CD4-positive, alpha-beta memory T cell (primary cell): ENCODE data around the gene NEU1. TPM values are rescaled to one million over a fixed set of nuclear protein-coding genes. Genes with fewer than 3 reads are reported as not detected.
"Not testable (repeated sequence)": the region's sequence is repeated elsewhere in the genome, so short reads cannot be mapped to it uniquely, and the experiment has no call there.

Experiments
- CTCF ChIA-PET: fragments of 350-600 bp; sonication (Branson Sonifier 250); formaldehyde crosslinking; loops from one replicate; lab custom pipeline; 2021; ENCODE audit warnings: inconsistent platforms; ENCODE audit not compliant: partially characterized antibody; lab: Charles Lee
- POLR2A ChIA-PET: fragments of 350-600 bp; sonication (Branson Sonifier 250); formaldehyde crosslinking; loops from one replicate; lab custom pipeline; 2021; ENCODE audit not compliant: partially characterized antibody; lab: Charles Lee
- DNase-seq, 5 donors: peaks; one replicate each; pipeline versions ENCODE4 v3.0.0 to v3.0.0-alpha.2; 2020 to 2022; ENCODE audit warnings: mixed read lengths in 1 of 5
- H3K27ac ChIP-seq: one replicate; pipeline ENCODE4 v1.7.0; 2013; ENCODE audit warnings: low read depth, low read length
- H3K27me3 ChIP-seq: 2 replicates; pipeline ENCODE4 v1.7.0; 2013; ENCODE audit warnings: mild to moderate bottlenecking, low read length, moderate library complexity; ENCODE audit not compliant: insufficient read depth
- H3K36me3 ChIP-seq: 2 replicates; pipeline ENCODE4 v1.7.0; 2013; ENCODE audit warnings: mild to moderate bottlenecking, low read length, moderate library complexity; ENCODE audit not compliant: insufficient read depth
- H3K4me1 ChIP-seq: 2 replicates; pipeline ENCODE4 v1.7.0; 2013; ENCODE audit warnings: mild to moderate bottlenecking, low read length, moderate library complexity; ENCODE audit not compliant: insufficient read depth
- H3K4me3 ChIP-seq, 2 donors: one replicate each; pipeline ENCODE4 v1.7.0; 2013; ENCODE audit warnings: low read length in 2 of 2, mild to moderate bottlenecking in 1 of 2
- H3K9me3 ChIP-seq, 2 donors: one replicate each; pipeline ENCODE4 v1.7.0; 2013; ENCODE audit warnings: low read length in 2 of 2, control low read depth in 1 of 2; ENCODE audit not compliant: control insufficient read depth in 1 of 2
- H3K27ac Mint-ChIP-seq, 7 donors: one replicate each; pipeline ENCODE4 v1.8.0; 2020 to 2021; ENCODE audit warnings: mixed read lengths in 7 of 7, mild to moderate bottlenecking in 6 of 7, inconsistent platforms in 3 of 7, moderate library complexity in 3 of 7
- H3K27me3 Mint-ChIP-seq, 2 donors: one replicate each; pipeline ENCODE4 v1.8.0; 2020 to 2021; ENCODE audit warnings: mixed read lengths in 2 of 2
- H3K36me3 Mint-ChIP-seq, 2 donors: one replicate each; pipeline ENCODE4 v1.8.0; 2020 to 2021; ENCODE audit warnings: mixed read lengths in 2 of 2, inconsistent platforms in 1 of 2, mild to moderate bottlenecking in 1 of 2
- H3K4me1 Mint-ChIP-seq, 4 donors: one replicate each; pipeline ENCODE4 v1.8.0; 2020 to 2021; ENCODE audit warnings: mixed read lengths in 4 of 4, mild to moderate bottlenecking in 1 of 4
- H3K4me3 Mint-ChIP-seq, 8 donors: one replicate each; pipeline ENCODE4 v1.8.0; 2020 to 2021; ENCODE audit warnings: mixed read lengths in 8 of 8, mild to moderate bottlenecking in 7 of 8, moderate library complexity in 6 of 8, inconsistent platforms in 3 of 8
- H3K9me3 Mint-ChIP-seq, 8 donors: one replicate each; pipeline ENCODE4 v1.8.0; 2020 to 2021; ENCODE audit warnings: mixed read lengths in 8 of 8, mild to moderate bottlenecking in 5 of 8, inconsistent platforms in 3 of 8, moderate library complexity in 1 of 8
- intact Hi-C: fragments of 100-400 bp; cut with micrococcal nuclease; formaldehyde crosslinking; loops from one replicate; pipeline ENCODE4 v1.15.1; 2023
- polyA plus RNA-seq, 2 donors: library from polyadenylated mRNA; unstranded; fragments of 300-500 nt; fragmentation: Illumina TruSeq; gene quantifications; one replicate each; pipeline ENCODE4 v1.2.3, GENCODE V29; 2021
- total RNA-seq, 2 experiments: library from RNA; stranded (reverse); gene quantifications; one replicate each; pipeline ENCODE4 v1.2.3, GENCODE V29; 2021

Gene NEU1
- total and polyA plus RNA-seq, 4 experiments from 2014 or later, result 19.6 to 23.4 (median 21.8) TPM

DNA sequence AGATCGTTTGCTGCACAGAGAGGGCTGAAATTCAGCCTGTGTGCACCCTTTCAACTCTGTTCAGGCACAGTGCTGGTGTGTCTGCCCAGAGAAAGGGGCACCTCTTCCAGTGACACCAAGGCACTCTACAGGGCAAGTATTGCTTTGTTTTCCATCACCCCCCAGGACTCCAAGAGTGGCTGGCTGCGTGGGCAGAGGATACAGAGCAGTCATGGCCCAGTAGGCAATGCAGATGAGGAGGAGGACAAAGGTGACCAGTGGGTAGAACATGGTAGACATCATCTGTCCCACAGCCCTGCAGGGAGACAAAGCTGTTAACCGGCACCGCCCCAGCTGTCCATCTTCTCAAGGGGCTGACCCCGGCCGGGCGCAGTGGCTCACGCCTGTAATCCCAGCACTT is 6.7 kb upstream of the NEU1 start:
- peaks cover 0 to 3% of the 10 kb centered on the region in 2 donors for H3K27me3 Mint-ChIP-seq
- no peak overlapping the region for H3K27ac Mint-ChIP-seq
- H3K9me3 ChIP-seq, result no peaks in the 10 kb centered on the region
- H3K4me3 Mint-ChIP-seq, result no peak overlapping the region
- H3K36me3 Mint-ChIP-seq, result no peaks in the 10 kb centered on the region
- H3K36me3 ChIP-seq, result no peaks in the 10 kb centered on the region
- no peak for DNase-seq
- H3K27ac ChIP-seq, result no peak overlapping the region
- H3K4me1 ChIP-seq, result no peaks in the 10 kb centered on the region
- CTCF ChIA-PET, result interaction anchor here (1.4 kb wide), 1 partner anchor 35 kb away, joined by 3 read pairs; no protein-coding TSS in a partner anchor
- peaks cover 0 to 2% (median 0%) of the 10 kb centered on the region in 8 donors for H3K9me3 Mint-ChIP-seq
- no peak overlapping the region for H3K4me3 ChIP-seq
- peaks cover 1 to 8% (median 4%) of the 10 kb centered on the region in 4 donors for H3K4me1 Mint-ChIP-seq
- intact Hi-C loops, result no loop called here
- POLR2A ChIA-PET, result no interaction called here
- H3K27me3 ChIP-seq, result no peaks in the 10 kb centered on the region

DNA sequence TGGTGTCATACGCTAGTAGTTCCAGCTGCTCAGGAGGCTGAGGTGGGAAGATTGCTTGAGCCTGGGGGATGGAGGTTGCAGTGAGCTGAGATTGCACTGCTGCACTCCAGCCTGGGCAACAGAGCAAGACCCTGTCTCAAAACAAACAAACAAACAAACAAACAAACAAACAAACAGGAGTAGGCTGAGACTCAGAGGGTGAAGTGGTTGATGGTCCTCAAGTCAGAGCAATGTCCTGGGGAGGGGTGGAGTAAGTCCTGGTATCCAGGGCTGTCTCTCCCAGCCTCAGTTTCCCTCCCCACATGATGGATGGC is 6.0 kb upstream of the NEU1 start:
- peak overlapping the region in 1 of 7 donors; percentile 70 for H3K27ac Mint-ChIP-seq
- H3K9me3 ChIP-seq, H3K9me3 Mint-ChIP-seq, H3K4me3 ChIP-seq, H3K4me1 Mint-ChIP-seq, intact Hi-C loops, POLR2A ChIA-PET, H3K4me1 ChIP-seq, H3K4me3 Mint-ChIP-seq, H3K27me3 ChIP-seq, DNase-seq, H3K27ac ChIP-seq, H3K36me3 ChIP-seq, H3K36me3 Mint-ChIP-seq, H3K27me3 Mint-ChIP-seq: not testable (repeated sequence)
- CTCF ChIA-PET, result interaction anchor here (1.4 kb wide), 1 partner anchor 34 kb away, joined by 3 read pairs; no protein-coding TSS in a partner anchor

DNA sequence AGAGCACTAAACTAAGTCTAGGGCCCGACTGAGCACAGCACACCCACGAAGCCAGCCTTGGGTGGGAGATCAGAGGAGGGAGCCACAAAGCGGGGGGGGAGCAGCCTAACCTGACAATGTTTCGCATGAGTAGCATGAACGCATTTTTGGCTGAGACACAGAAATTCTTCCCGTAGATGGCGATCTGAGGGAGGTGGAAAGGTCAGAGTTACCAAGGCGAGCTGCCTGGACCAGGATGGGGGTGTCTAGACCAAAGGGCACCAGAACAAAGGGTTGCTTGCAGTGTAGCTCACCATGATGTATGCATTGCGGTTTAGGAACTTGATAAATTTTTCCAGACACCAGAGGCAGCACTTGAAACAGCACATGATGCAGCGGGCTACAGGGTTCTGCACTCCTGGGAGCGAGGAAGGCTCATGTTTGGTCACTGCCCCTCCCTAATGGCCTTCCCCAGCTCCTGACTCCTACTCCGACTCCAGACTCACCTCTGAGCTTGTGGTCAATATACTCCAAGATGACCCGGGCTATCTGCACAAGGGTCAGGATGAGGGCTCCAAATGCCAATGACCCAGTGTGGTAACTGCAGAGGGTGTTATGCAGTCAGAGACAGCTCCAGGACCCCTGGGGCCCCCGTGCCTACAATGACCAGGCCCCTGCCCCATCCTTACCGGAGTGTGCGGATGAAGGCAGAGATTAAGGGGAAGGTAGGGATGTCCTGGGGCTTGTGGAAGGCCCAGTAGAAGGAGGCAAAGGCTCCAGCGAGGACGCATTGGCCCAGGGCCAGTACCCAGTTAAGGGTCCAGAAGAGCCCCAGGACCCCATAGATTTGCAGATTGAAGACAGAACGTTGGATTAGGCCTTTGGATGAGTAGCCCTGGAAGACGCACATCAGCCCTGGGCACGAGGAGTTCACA is 2.8 kb upstream of the NEU1 start:
- Histone ChIP-seq H3K27ac (no peak overlapping the region), H3K36me3 (no peaks in the 10 kb centered on the region), H3K9me3 (no peaks in the 10 kb centered on the region), H3K27me3 (no peaks in the 10 kb centered on the region), H3K4me3 (no peak overlapping the region), H3K4me1 (peaks cover 16% of the 10 kb centered on the region)
- POLR2A ChIA-PET, result interaction anchor here (3.4 kb wide), 1 partner anchor 213 kb away, joined by 24 read pairs; the partner anchor contains the start of gene BAG6
- Mint-ChIP-seq H3K27ac (no peak overlapping the region), H3K4me1 (peaks cover 14 to 33% (median 23%) of the 10 kb centered on the region in 4 donors), H3K36me3 (peaks cover 0 to 16% of the 10 kb centered on the region in 2 donors), H3K9me3 (peaks cover 0 to 2% (median 0%) of the 10 kb centered on the region in 8 donors), H3K27me3 (peaks cover 0 to 2% of the 10 kb centered on the region in 2 donors), H3K4me3 (peak overlapping the region in 1 of 8 donors; percentile 51)
- CTCF ChIA-PET, result interaction anchor here (1.6 kb wide), 1 partner anchor 24 kb away, joined by 6 read pairs; no protein-coding TSS in a partner anchor
- intact Hi-C loops, result no loop called here
- no peak for DNase-seq

DNA sequence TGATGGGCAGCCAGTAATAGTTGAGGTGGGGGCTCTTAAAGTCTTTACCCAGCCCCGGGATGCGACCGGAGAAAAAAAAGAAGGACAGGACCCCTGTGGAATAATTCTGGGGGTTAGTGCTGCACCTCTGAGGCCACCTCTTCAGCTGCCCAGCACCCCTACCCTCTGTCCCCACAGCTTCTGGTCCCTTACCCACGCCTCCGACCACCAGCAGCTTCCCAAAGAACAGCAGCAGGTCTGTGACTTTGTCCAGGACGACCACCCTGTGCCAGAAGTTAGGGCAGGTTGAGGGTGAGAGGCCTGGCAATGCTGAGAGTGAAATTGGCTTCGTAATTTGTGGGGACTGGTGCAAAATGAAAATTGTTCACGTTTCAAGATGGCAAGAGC is 2.2 kb upstream of the NEU1 start:
- Mint-ChIP-seq H3K4me3 (peak overlapping the region in 2 of 8 donors; percentile 33 to 87), H3K36me3 (peaks cover 4 to 22% of the 10 kb centered on the region in 2 donors), H3K9me3 (peaks cover 0 to 2% (median 0%) of the 10 kb centered on the region in 8 donors), H3K27me3 (peaks cover 0 to 2% of the 10 kb centered on the region in 2 donors), H3K27ac (no peak overlapping the region), H3K4me1 (peaks cover 14 to 33% (median 23%) of the 10 kb centered on the region in 4 donors)
- no peak overlapping the region for H3K27ac ChIP-seq
- ChIA-PET CTCF (interaction anchor here (1.6 to 2.7 kb wide), 2 partner anchors 25 to 34 kb away, joined by 6 to 23 read pairs; no protein-coding TSS in a partner anchor), POLR2A (interaction anchor here (1.4 to 3.4 kb wide), 3 partner anchors 174 to 212 kb away, joined by 4 to 24 read pairs (median 22); partner anchors contain the start of genes BAG6, CSNK2B and GPANK1)
- no peaks in the 10 kb centered on the region for H3K36me3 ChIP-seq
- no peak for DNase-seq
- H3K4me3 ChIP-seq, result no peak overlapping the region
- H3K27me3 ChIP-seq, result no peaks in the 10 kb centered on the region
- intact Hi-C loops, result loop anchor here (1.0 to 5.0 kb wide), 2 partner anchors 43 to 185 kb away; no protein-coding TSS in a partner anchor
- peaks cover 16% of the 10 kb centered on the region for H3K4me1 ChIP-seq
- H3K9me3 ChIP-seq, result no peaks in the 10 kb centered on the region

DNA sequence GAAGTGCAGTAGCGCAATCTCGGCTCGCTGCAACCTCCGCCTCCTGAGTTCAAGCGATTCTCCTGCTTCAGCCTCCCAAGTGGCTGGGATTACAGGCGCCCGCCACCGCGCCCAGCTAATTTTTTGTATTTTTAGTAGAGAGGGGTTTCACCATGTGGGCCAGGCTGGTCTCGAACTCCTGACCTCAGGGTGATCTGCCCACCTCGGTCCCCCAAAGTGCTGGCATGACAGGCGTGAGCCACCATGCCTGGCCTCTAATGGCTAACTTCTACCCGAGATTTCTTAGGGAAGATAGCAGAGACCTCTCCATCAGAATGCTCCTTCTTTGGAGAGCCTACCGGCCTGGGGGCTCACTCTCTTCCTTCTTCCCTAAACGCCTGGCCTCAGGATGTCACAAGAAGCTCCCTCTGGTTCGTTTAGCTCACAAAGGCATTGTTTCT is 1.5 kb upstream of the NEU1 start:
- H3K27ac ChIP-seq, result peak overlapping the region; percentile 79
- POLR2A ChIA-PET, result interaction anchor here (0.7 to 3.4 kb wide), 15 partner anchors 24 to 211 kb away, joined by 3 to 43 read pairs (median 9); partner anchors contain the start of genes BAG6, C6orf47, CSNK2B and DDAH2

DNA sequence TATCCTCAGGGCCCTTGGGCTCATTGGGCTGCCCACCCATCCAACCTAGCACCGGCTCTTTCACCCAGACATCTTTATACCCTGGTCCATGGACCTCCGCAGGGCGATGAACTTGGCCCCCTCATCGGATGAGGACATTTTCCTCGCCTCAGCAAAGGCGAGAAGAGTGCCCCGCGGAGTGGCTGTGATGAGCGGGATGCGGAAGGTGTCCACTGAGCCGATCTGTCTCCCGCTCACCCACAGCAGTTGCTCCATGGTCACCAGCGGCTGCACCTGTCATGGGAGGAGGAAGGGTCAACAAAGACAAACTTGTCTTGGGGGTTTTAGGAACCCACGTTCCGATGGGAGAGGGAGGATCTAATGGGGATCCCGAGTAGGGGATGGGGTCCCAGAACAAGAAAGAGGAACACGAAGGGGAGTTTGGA is 690 bp downstream of the NEU1 start:
- ChIA-PET CTCF (interaction anchor here (1.1 to 1.4 kb wide), 3 partner anchors 36 to 130 kb away, joined by 3 to 6 read pairs (median 5); partner anchors contain the start of gene EHMT2), POLR2A (interaction anchor here (0.7 to 3.4 kb wide), 19 partner anchors 25 to 320 kb away, joined by 3 to 43 read pairs (median 8); partner anchors contain the start of genes ABHD16A, BAG6, C6orf47 and CSNK2B)
- H3K27ac ChIP-seq, result peak overlapping the region; percentile 90
- peak overlapping the region; percentile 94 to 98 (median 97) for H3K27ac Mint-ChIP-seq
- peaks cover 0 to 2% of the 10 kb centered on the region in 2 donors for H3K27me3 Mint-ChIP-seq
- peaks cover 16% of the 10 kb centered on the region for H3K4me1 ChIP-seq
- intact Hi-C loops, result loop anchor here (1.0 to 5.0 kb wide), 2 partner anchors 28 to 40 kb away; no protein-coding TSS in a partner anchor
- peaks cover 6% of the 10 kb centered on the region for H3K36me3 ChIP-seq
- H3K4me3 ChIP-seq, result peak overlapping the region; percentile 88 to 95
- no peaks in the 10 kb centered on the region for H3K27me3 ChIP-seq
- H3K9me3 Mint-ChIP-seq, result peaks cover 0 to 2% (median 0%) of the 10 kb centered on the region in 8 donors
- H3K4me3 Mint-ChIP-seq, result peak overlapping the region; percentile 87 to 96 (median 94)
- H3K9me3 ChIP-seq, result no peaks in the 10 kb centered on the region
- H3K4me1 Mint-ChIP-seq, result peaks cover 14 to 33% (median 23%) of the 10 kb centered on the region in 4 donors
- peak in 1 of 5 donors; percentile 44 for DNase-seq
- H3K36me3 Mint-ChIP-seq, result peaks cover 8 to 40% of the 10 kb centered on the region in 2 donors

More for the DNA sequence above, 1.5 kb upstream of the NEU1 start:
- H3K4me1 ChIP-seq, result peaks cover 16% of the 10 kb centered on the region
- peak overlapping the region; percentile 39 to 87 for H3K4me3 ChIP-seq
- Mint-ChIP-seq H3K36me3 (peaks cover 8 to 28% of the 10 kb centered on the region in 2 donors), H3K4me3 (peak overlapping the region; percentile 87 to 96 (median 94)), H3K27ac (peak overlapping the region; percentile 94 to 98 (median 97)), H3K4me1 (peaks cover 14 to 33% (median 23%) of the 10 kb centered on the region in 4 donors)
- intact Hi-C loops, result loop anchor here (1.0 to 5.0 kb wide), 2 partner anchors 42 to 184 kb away; no protein-coding TSS in a partner anchor
- not testable (repeated sequence) for DNase-seq, H3K27me3 ChIP-seq, H3K27me3 Mint-ChIP-seq, H3K36me3 ChIP-seq, H3K9me3 ChIP-seq, H3K9me3 Mint-ChIP-seq
- CTCF ChIA-PET, result interaction anchor here (0.7 to 2.7 kb wide), 4 partner anchors 25 to 242 kb away, joined by 3 to 23 read pairs (median 5); no protein-coding TSS in a partner anchor
